ENCODE data around the gene TMEM178A.
"Not testable (repeated sequence)": the region's sequence is repeated elsewhere in the genome, so short reads cannot be mapped to it uniquely, and the experiment has no call there.

Gene TMEM178A

GRCh38 chr2:39625193-39625926 is 40.4 kb upstream of the TMEM178A start:
- TF ChIP-seq CTCF (IDR thresholded peaks at IDR 0.05; ENCODE audit: borderline replicate concordance, insufficient read depth, low read depth, low read length), result no peak

GRCh38 chr2:39625927-39626270 is 39.8 kb upstream of the TMEM178A start:
- H3K4me3 ChIP-seq (ENCODE audit: low read depth, low read length), result no peak overlapping the region
- no peak for TF ChIP-seq CTCF (IDR thresholded peaks at IDR 0.05; ENCODE audit: borderline replicate concordance, insufficient read depth, low read depth, low read length)

More at GRCh38 chr2:39625193-39625926, 40.4 kb upstream of the TMEM178A start:
- H3K4me3 ChIP-seq (ENCODE audit: low read depth, low read length), result no peak overlapping the region

GRCh38 chr2:39628346-39628745 is 37.4 kb upstream of the TMEM178A start:
- H3K4me3 ChIP-seq (ENCODE audit: low read depth, low read length), result not testable (repeated sequence)

DNA sequence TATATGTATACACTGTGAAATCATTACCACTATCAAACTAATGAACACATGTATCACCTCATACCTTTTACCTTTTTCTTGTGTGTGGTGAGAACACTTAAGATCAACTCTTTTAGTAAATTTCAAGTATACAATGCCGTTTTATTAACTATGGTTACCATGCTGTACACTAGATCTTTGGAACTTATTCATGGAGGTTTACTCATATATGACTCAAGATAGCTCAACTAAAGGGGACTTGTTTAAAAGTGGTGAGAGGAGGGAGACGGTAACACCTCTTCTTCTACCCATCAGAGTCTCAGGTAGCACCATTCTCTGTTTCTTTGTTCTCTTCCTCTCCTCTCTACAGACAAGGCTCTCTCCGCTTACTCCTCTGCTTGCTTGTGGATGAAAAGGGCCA is 36.1 kb upstream of the TMEM178A start:
- TF ChIP-seq CTCF (IDR thresholded peaks at IDR 0.05; ENCODE audit: borderline replicate concordance, insufficient read depth, low read depth, low read length), result no peak
- no peak overlapping the region for H3K4me3 ChIP-seq (ENCODE audit: low read depth, low read length)

DNA sequence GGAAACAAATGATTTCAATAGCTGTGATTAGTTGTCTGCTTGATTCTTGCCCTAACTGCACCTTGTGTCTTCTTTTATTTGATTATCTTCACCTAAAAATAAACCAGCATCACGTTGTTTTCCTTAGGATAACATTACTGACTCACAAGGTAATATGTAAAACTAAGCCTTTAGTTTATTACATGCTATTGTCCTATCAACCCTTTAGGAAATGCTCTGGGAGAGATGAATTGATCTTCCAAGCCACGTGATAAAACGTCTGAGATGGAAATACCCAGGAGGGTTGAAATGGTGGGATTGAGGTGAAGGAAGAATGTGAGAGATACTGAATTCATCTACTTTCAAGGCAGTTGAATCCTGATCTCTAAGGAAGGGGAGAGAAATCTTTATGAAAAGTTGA is 34.5 kb upstream of the TMEM178A start:
- no peak for TF ChIP-seq CTCF (IDR thresholded peaks at IDR 0.05; ENCODE audit: borderline replicate concordance, insufficient read depth, low read depth, low read length)

DNA sequence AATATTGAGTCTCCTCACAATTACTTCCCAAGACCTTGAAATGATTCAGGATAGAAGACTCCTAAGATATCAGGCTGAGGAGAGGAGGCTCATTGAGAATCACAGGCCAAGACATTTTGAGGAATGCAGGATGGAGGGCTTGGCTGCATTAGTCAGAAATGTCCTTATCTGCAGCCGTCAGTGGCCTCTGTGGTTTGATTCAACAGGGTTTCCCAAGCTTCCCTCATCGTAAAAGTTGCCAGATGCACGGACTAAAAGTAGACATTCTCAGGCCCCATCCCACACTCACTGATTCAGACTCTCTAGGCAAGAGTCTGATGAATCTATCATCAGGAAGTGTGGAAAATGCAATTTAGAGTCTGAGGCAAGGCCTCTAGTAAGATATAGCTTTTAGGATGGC is 34.0 kb upstream of the TMEM178A start:
- TF ChIP-seq CTCF (IDR thresholded peaks at IDR 0.05; ENCODE audit: borderline replicate concordance, insufficient read depth, low read depth, low read length), result no peak
- no peak overlapping the region for H3K4me3 ChIP-seq (ENCODE audit: low read depth, low read length)

More for the DNA sequence above, 34.5 kb upstream of the TMEM178A start:
- no peak overlapping the region for H3K4me3 ChIP-seq (ENCODE audit: low read depth, low read length)

DNA sequence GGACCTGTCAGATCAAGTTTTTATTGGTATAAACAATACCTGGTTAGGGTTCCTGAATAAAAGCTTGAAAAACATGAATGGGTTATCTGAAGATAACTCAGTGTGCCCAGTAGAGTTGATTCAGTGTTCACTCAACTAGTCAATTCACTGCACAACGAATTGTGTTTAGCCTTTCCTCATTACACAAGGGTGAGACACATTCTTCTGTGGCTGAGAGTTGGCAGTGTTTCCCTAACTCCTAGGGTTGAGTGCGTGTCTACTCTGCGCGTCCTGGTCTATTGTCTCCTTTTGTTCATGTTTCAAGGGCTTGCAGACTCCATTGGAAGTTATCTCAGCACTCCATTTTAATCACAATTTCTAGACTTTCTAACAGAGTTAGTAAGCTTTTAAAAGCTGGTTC is 32.8 kb upstream of the TMEM178A start:
- H3K4me3 ChIP-seq (ENCODE audit: low read depth, low read length), result no peak overlapping the region
- no peak for TF ChIP-seq CTCF (IDR thresholded peaks at IDR 0.05; ENCODE audit: borderline replicate concordance, insufficient read depth, low read depth, low read length)
